22Rv1 (cell line): ENCODE measurements around the gene OPN3.

Source experiments
- H3K27ac ChIP-seq: fragments of 450-650 bp; 2 replicates; pipeline ENCODE4 v1.5.1; 2017
- ZFX ChIP-seq: fragments of 450-650 bp; IDR thresholded peaks from 2 replicates; pipeline ENCODE4 v1.6.1; 2017; ENCODE audit warnings: antibody characterized with exemption, borderline replicate concordance
- TF ChIP-seq, protein P1 (sequence below): fragments of 450-650 bp; IDR thresholded peaks from 2 replicates; pipeline ENCODE4 v1.5.1; 2017; ENCODE audit warnings: mild to moderate bottlenecking

OPN3 gene

DNA sequence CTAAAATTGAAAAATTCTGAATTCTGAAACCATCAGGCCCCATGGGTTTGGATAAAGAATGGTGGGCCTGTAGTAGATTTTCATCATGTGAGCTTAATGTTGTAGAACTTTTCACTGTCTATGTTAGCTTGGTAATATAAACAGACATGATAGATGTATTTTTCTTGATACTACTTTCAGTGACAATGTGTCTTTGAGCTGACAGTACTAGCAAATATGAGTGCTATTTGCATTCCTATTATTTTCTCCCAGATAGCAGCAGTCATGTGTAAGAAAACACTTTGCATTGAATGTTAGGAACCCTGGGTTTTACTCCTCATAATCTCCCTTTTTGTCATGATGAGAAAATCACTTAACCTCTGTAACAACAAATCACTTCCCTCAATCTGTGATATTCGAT lies 89.9 kb downstream of the OPN3 start:
- TF ChIP-seq, protein P1, sequence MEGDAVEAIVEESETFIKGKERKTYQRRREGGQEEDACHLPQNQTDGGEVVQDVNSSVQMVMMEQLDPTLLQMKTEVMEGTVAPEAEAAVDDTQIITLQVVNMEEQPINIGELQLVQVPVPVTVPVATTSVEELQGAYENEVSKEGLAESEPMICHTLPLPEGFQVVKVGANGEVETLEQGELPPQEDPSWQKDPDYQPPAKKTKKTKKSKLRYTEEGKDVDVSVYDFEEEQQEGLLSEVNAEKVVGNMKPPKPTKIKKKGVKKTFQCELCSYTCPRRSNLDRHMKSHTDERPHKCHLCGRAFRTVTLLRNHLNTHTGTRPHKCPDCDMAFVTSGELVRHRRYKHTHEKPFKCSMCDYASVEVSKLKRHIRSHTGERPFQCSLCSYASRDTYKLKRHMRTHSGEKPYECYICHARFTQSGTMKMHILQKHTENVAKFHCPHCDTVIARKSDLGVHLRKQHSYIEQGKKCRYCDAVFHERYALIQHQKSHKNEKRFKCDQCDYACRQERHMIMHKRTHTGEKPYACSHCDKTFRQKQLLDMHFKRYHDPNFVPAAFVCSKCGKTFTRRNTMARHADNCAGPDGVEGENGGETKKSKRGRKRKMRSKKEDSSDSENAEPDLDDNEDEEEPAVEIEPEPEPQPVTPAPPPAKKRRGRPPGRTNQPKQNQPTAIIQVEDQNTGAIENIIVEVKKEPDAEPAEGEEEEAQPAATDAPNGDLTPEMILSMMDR: no peak
- no peak for TF ChIP-seq ZFX
- H3K27ac ChIP-seq: no peak overlapping the region

DNA sequence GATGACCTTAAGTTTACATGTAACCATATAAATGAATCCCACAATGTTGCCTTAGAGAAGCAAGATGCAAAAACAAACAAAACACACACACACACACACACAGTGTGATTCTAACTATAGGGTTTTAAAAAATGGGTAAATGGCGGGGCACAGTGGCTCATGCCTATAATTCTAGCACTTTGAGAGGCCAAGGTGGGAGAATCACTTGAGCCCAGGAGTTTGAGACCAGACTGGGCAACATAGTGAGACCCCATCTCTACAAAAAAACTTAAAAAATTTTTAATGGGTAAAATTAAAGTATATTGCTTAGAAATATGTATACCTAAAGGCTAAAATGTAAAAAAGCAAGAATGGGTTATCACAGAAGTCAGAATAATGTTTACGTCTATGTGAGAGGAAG lies 92.2 kb downstream of the OPN3 start:
- H3K27ac ChIP-seq: no peak overlapping the region
- TF ChIP-seq ZFX: no peak
- TF ChIP-seq, protein P1: no peak
